Stimulated activated CD8-positive, alpha-beta memory T cell treated with anti-CD3 and anti-CD28 coated beads, Interleukin-4, amount 100 ng/mL, for 4 hours (primary cell): Measurements from ENCODE around the gene MSANTD3.
"Not testable (repeated sequence)": the region's sequence is repeated elsewhere in the genome, so short reads cannot be mapped to it uniquely, and the experiment has no call there.

Source experiments
- DNase-seq, 2 donors: peaks; one replicate each; pipeline ENCODE4 v3.0.0-alpha.2; 2020; ENCODE audit warnings: low read depth in 2 of 2, low spot score in 1 of 2

MSANTD3 gene

GRCh38 chr9:100428871-100429654, 2.1 kb downstream of the MSANTD3 start:
- DNase-seq: no peak

GRCh38 chr9:100430286-100430940, 3.5 kb downstream of the MSANTD3 start:
- DNase-seq: no peak

DNA sequence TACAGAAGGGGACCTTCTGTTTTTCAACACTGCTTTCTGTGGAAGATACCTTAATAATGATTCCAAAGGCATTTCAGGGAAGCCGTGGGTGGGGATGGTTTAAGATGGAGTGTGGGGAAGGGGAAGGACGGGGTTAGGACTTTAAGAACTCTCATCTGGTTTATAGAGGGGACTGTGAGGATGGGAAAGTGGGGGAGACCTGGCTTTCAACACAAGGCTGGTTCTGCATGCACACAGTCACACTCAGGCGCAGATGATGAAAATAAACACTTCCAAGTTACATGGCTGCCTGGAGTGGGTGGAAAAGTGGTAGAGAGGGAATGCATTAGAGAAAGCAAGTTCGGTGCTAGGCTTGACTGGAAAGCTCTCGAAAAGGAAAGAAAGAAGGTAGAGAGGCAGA, 4.9 kb downstream of the MSANTD3 start:
- no peak for DNase-seq

GRCh38 chr9:100432736-100433135, 5.8 kb downstream of the MSANTD3 start:
- no peak for DNase-seq

GRCh38 chr9:100436571-100436970, 9.6 kb downstream of the MSANTD3 start:
- DNase-seq: no peak

DNA sequence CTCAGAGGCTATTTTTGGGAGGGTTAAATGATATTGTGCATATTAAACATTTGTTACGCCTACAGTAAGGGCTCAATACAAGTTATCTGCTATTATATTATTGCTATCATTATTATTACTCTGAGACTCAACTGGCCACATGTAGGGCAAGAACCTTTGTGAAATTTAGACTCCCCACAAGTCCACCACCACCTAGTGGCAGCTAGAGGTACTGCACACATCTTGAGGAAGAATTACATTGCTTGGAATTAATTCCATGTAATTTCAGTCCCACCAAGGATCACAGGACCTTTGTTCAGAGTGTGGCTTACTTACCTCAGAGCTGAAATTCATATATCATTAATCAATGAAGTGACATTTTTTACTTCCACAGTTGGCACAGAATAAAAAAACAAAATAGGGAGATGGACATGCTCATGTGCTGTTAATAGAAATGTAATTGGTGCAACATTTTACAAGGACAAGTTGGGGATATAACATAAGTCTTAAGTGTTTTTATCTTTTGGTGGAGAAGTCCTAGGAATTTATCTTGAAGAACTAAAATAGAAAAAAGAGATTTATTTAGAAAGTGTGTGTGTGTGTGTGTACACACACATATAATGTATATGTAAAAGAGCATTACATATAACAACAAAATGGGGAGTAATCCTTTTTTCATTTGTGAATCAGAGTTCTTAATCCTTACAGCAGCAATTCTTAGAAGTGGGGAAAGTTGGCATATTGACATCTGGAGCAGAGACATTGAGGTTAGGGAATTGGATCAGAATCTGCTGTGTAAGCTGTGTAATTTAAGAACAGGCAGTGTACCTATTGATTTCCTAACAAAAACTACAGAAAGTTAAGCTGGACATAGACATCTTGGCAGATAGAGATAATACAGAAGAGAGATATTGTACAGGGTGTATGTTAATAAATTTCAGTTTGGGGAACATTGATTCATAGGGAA, 11.2 kb downstream of the MSANTD3 start:
- DNase-seq: peak; percentile 30 to 64

DNA sequence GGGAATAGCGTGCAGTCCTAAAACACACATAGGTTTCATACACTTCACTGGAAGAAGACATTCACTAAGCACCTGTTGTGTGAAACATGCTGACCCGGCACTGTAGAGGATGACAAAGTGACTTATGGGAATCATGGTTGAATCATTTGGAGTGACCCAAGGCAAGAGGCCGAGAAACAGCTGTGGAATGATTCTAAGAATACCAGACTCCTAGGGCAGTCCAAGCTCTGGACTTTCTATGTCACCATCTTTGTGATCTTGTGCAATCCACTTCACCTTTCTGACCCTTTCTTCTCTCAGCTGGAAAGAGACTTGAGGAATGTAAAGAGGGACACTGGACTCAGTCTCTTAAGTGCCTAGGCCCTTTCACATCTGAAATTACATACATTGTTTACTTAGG, 13.1 kb downstream of the MSANTD3 start:
- no peak for DNase-seq

DNA sequence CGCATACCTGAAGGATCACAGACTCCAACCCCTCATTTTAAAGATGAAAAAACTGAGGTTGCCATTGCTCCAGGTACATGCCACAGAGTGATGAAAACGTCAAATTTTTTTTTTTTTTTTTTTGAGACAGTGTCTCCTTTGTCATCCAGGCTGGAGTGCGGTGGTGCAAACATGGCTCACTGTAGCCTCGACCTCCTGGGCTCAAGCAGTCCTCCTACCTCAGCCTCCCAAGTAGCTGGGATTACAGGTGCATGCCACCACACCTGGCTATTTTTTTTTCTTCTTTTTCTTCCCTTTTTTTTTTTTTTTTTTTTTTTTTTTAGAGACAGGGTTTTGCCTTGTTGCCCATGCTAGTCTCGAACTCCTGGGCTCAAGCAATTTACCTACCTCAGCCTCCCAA, 13.5 kb downstream of the MSANTD3 start:
- DNase-seq: not testable (repeated sequence)

DNA sequence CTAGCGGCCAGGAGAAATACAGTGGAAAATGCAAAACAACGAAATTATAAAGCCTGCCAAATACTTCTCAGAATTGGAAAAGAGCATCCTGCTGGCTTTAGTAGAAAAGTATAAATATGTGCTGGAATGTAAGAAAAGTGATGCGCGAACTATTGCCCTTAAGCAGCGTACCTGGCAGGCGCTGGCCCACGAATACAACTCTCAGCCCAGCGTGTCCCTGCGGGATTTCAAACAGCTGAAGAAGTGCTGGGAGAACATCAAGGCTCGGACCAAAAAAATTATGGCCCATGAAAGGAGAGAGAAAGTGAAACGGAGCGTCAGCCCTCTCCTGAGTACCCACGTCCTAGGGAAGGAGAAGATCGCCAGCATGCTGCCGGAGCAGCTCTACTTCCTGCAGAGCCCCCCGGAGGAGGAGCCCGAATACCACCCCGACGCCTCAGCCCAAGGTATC, 15.0 kb downstream of the MSANTD3 start:
- no peak for DNase-seq

DNA sequence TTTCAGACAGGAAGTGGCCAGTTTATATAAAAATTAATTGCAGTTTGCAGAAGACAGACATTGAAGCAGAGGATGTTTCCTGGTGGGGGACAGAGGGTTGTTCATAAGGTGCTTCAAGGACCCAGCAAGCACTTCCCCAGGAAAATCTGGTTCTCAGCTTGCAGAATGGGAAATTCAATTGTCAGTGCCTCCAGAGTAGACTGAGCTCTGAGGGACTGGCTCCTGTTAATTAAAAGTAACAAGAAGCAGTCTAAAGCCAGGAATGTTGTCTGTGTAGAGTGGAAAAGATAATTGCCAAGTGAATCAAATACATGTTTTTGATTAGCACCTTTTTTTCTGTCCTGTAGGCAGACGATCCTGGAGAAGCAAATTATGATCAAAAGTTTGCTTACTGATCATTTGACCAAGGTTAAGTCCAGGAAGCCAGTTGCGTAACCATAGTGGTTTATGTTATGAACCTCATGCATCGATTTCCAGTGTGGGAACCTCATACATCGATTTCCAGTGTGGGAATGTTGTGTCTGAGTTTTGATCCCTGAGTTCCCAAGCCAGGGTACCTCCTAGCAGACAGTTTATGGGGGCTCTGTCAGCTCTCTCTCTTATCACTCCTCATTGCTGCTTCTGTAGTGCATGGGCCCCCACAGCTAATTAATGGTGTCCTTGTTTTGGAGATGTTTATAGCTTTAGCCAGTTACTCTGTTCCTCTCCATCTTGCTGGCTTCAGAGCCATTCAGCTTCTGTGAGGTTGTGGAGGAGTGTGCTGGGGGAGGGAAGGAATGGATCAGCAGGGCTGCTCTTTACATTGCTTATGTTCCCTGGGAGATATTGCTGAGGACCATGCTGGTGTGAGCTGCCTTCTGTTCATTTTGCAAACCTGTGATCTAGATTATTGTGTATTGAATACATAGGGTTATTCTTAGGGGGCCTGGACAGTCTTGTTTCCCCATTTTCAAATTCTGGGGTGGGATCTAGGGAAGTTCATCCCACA, 17.1 kb downstream of the MSANTD3 start:
- no peak for DNase-seq

GRCh38 chr9:100445161-100445902, 18.4 kb downstream of the MSANTD3 start:
- DNase-seq: no peak

DNA sequence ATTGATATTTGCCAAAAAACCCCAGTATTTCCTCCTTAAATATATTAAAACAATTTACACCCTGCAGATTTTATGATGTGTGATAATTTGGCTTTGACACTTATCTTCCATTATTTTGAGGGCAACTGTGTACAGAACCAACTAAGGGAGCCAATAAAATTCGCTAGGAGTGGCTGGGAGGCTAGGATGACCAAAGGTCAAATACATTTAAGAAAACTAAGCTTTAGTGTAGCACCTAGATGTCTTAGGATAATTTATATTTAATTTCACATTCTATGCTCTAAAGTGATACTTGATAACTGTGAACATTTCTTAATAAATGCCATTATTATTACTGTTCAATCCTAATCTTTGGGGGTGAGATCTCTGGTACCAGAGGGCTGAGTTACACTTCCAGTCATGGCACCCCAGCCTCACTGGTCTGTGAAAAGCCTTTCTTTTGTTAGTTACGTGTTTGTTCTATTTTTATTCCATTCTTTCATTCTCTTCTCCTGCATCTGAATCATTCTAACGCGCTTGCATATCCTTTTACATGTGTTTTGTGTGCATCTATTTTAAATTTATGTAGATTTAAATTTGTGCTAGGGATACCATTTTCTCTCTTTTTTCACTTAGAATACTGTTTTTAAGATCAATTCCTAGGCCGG, 19.1 kb downstream of the MSANTD3 start:
- no peak for DNase-seq

DNA sequence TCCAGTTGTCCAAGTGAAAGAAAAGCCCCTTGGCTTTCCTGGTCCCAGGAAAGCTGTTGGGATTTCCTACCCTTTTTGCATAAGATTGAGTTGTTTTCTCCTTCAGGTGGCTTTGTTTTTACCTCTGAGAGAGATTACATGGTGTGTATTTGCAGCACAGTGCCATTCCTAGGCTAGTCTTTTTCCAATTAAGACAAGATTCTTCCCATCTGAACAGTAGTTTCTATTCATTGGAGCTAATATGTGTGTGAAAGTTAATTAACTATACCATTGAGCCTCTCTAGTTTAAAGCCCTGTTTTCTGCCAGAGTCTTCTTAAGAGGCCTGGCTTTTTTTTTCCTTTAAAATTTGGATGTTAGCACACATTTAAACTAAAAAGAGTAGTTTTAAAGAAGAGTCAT, 20.1 kb downstream of the MSANTD3 start:
- no peak for DNase-seq

DNA sequence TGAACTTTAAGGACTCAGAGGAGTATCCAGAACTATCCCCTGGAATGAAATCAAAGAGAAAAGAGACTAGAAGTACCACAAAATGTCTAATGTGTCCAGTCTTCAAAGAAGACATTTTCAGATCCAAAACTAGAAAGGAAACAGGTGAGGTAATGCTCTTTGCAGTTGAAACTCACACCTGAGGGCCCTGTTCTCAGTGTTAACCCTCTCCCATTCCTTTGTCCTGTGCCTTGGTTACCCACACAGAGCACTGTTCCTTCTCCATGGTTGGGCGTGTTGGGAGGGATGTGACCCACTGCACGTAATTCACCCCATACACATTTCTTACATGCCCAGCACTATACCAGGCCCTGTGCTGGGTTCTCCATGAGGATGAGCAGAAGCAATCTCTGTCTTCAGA, 21.3 kb downstream of the MSANTD3 start:
- DNase-seq: no peak

DNA sequence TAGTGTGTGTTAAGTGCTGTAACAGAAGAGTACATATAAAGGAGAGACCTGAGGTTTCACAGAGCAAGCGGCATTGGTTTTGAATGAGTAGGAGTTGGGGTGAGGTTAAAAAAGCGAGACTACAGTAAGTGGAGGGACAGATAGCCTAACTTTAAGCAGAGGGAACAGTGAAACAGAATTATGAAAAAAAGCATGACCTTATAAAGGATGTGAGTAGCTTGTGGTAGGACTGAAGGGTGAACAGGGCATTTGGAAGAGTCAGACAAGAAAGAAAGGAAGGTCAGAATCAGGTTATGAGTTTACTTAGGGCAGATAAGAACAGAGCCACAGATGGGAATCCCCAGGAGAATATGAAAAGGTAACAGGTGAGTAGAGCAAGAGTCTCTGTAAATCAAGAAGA, 22.5 kb downstream of the MSANTD3 start:
- no peak for DNase-seq

GRCh38 chr9:100452894-100453293, 26.0 kb downstream of the MSANTD3 start:
- no peak for DNase-seq

- DNase-seq: no peak
These were observed 28.5 kb downstream of the MSANTD3 start for GRCh38 chr9:100455470-100455869.

- no peak for DNase-seq
These were observed 30.6 kb downstream of the MSANTD3 start for GRCh38 chr9:100457517-100457916.

GRCh38 chr9:100459963-100460362, 33.0 kb downstream of the MSANTD3 start:
- DNase-seq: no peak
